ENCODE data around the gene PIP4P1. TPM values are rescaled to one million over a fixed set of nuclear protein-coding genes. Genes with fewer than 3 reads are reported as not detected.

The PIP4P1 gene
- total RNA-seq, 1 experiment from 2014 or later = 32.4 TPM

GRCh38 chr14:20482382-20482781, 21.1 kb upstream of the PIP4P1 start:
- Histone ChIP-seq H3K4me3 (ENCODE audit: low read depth, low read length, poor library complexity, severe bottlenecking) (no peak overlapping the region), H3K4me1 (ENCODE audit: insufficient read depth, low read length, poor library complexity, severe bottlenecking) (no peaks in the 10 kb centered on the region), H3K36me3 (ENCODE audit: insufficient read depth, low read length, poor library complexity, severe bottlenecking) (peaks cover 13% of the 10 kb centered on the region), H3K27me3 (replicated peaks; ENCODE audit: insufficient read depth, low read depth, low read length, poor library complexity) (no peaks in the 10 kb centered on the region), H3K9me3 (ENCODE audit: low read depth, low read length, poor library complexity, severe bottlenecking) (no peaks in the 10 kb centered on the region), H3K27ac (ENCODE audit: low read depth, low read length, poor library complexity, severe bottlenecking) (no peak overlapping the region)
- TF ChIP-seq, protein P1, sequence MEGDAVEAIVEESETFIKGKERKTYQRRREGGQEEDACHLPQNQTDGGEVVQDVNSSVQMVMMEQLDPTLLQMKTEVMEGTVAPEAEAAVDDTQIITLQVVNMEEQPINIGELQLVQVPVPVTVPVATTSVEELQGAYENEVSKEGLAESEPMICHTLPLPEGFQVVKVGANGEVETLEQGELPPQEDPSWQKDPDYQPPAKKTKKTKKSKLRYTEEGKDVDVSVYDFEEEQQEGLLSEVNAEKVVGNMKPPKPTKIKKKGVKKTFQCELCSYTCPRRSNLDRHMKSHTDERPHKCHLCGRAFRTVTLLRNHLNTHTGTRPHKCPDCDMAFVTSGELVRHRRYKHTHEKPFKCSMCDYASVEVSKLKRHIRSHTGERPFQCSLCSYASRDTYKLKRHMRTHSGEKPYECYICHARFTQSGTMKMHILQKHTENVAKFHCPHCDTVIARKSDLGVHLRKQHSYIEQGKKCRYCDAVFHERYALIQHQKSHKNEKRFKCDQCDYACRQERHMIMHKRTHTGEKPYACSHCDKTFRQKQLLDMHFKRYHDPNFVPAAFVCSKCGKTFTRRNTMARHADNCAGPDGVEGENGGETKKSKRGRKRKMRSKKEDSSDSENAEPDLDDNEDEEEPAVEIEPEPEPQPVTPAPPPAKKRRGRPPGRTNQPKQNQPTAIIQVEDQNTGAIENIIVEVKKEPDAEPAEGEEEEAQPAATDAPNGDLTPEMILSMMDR (conservative IDR thresholded peaks at IDR 0.05; ENCODE audit: low read depth, low read length) = no peak
- TF ChIP-seq EZH2 (IDR thresholded peaks at IDR 0.05; ENCODE audit: borderline replicate concordance, low read depth, low read length, poor library complexity, severe bottlenecking) = no peak
- DNase-seq (ENCODE audit: low spot score) = no peak
- CTCF ChIA-PET = no interaction called here
- no TSS peak for BruUV-seq (replicated peaks)
- POLR2A ChIA-PET (ENCODE audit: low non-redundant PET) = no interaction called here
- intact Hi-C loops (cut with micrococcal nuclease; ENCODE audit: unreplicated experiment) = no loop called here

- POLR2A ChIA-PET (ENCODE audit: low non-redundant PET) = interaction anchor here (0.7 kb wide), 1 partner anchor 71 kb away, joined by 3 read pairs; no protein-coding TSS in a partner anchor
Observed at GRCh38 chr14:20478894-20479293, 17.7 kb upstream of the PIP4P1 start.

GRCh38 chr14:20477211-20477876, 16.1 kb upstream of the PIP4P1 start:
- ChIA-PET POLR2A (ENCODE audit: low non-redundant PET) (no interaction called here), CTCF (no interaction called here)
- Histone ChIP-seq H3K27ac (ENCODE audit: low read depth, low read length, poor library complexity, severe bottlenecking) (no peak overlapping the region), H3K36me3 (ENCODE audit: insufficient read depth, low read length, poor library complexity, severe bottlenecking) (peaks cover 63% of the 10 kb centered on the region), H3K4me1 (ENCODE audit: insufficient read depth, low read length, poor library complexity, severe bottlenecking) (no peaks in the 10 kb centered on the region), H3K4me3 (ENCODE audit: low read depth, low read length, poor library complexity, severe bottlenecking) (no peak overlapping the region), H3K9me3 (ENCODE audit: low read depth, low read length, poor library complexity, severe bottlenecking) (no peaks in the 10 kb centered on the region), H3K27me3 (replicated peaks; ENCODE audit: insufficient read depth, low read depth, low read length, poor library complexity) (no peaks in the 10 kb centered on the region)
- no TSS peak for BruUV-seq (replicated peaks)
- TF ChIP-seq, protein P1 (conservative IDR thresholded peaks at IDR 0.05; ENCODE audit: low read depth, low read length) = no peak
- no peak for TF ChIP-seq EZH2 (IDR thresholded peaks at IDR 0.05; ENCODE audit: borderline replicate concordance, low read depth, low read length, poor library complexity, severe bottlenecking)
- intact Hi-C loops (cut with micrococcal nuclease; ENCODE audit: unreplicated experiment) = no loop called here
- DNase-seq (ENCODE audit: low spot score) = no peak

More at GRCh38 chr14:20478894-20479293, 17.7 kb upstream of the PIP4P1 start:
- Histone ChIP-seq H3K4me3 (ENCODE audit: low read depth, low read length, poor library complexity, severe bottlenecking) (no peak overlapping the region), H3K4me1 (ENCODE audit: insufficient read depth, low read length, poor library complexity, severe bottlenecking) (no peaks in the 10 kb centered on the region), H3K27ac (ENCODE audit: low read depth, low read length, poor library complexity, severe bottlenecking) (no peak overlapping the region), H3K36me3 (ENCODE audit: insufficient read depth, low read length, poor library complexity, severe bottlenecking) (peaks cover 48% of the 10 kb centered on the region), H3K9me3 (ENCODE audit: low read depth, low read length, poor library complexity, severe bottlenecking) (no peaks in the 10 kb centered on the region), H3K27me3 (replicated peaks; ENCODE audit: insufficient read depth, low read depth, low read length, poor library complexity) (no peaks in the 10 kb centered on the region)
- intact Hi-C loops (cut with micrococcal nuclease; ENCODE audit: unreplicated experiment) = no loop called here
- TF ChIP-seq EZH2 (IDR thresholded peaks at IDR 0.05; ENCODE audit: borderline replicate concordance, low read depth, low read length, poor library complexity, severe bottlenecking) = no peak
- TF ChIP-seq, protein P1 (conservative IDR thresholded peaks at IDR 0.05; ENCODE audit: low read depth, low read length) = no peak
- no TSS peak for BruUV-seq (replicated peaks)
- CTCF ChIA-PET = no interaction called here
- no peak for DNase-seq (ENCODE audit: low spot score)

Measured in A673 (cell line).